ENCODE data around the gene SLC41A3.

Gene SLC41A3

DNA sequence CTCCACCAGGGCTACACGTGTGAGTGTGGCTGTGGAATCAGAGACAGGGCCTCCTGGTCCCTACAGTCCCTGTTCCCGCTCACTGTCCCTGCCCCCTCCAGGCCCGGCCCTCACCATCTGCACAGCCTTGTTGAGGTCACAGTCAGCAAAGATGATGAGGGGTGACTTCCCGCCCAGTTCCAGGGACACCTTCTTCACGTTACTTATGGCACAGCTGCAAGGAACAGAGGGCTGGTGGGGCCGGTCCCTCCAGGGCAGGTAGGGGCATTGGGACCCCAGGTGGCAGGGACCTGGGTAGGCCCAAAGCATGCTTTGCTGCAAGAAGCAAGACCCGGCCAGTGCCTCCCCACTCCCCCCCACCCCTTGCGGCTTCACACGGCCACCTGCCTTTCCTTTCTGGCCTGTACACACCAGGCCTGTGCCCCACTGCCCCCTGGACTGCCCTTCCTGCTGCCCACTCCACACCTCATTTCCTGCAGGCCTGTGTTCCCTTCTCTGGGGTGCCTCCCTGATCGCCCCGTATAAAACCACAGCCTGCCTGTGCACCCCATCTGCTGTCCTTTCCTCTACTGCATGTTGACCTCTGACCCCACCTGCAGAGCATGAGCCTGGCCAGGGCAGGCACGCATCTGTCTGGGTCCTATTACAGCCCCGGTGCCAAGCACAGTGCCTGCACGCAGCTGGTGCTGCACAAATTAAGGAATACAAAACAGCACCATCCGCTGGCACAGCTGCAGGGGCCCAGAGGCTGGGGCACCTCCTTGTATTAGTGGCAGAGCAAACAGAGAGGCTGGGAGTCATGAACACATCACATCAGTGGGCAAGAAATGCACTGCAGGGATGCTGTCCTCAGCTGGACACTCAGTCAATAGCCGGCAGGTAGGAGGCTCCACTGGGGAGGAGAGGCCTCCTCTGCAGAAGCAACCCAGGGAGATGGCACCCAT is 30.8 kb upstream of the SLC41A3 start:
- Histone ChIP-seq H3K27ac (ENCODE audit: low read depth, low read length) (no peak overlapping the region), H3F3A (ENCODE audit: control insufficient read depth, insufficient read depth) (no peaks in the 10 kb centered on the region), H3K9me3 (ENCODE audit: control insufficient read depth, insufficient read depth, low read length) (no peaks in the 10 kb centered on the region), H3K27me3 (ENCODE audit: control insufficient read depth, low read length) (no peaks in the 10 kb centered on the region), H3K79me2 (ENCODE audit: control insufficient read depth, low read length) (no peaks in the 10 kb centered on the region), H3K9me2 (replicated peaks; ENCODE audit: control insufficient read depth, low read length) (no peaks in the 10 kb centered on the region), H3K4me2 (ENCODE audit: low read length) (no peak overlapping the region), H4K20me1 (ENCODE audit: control insufficient read depth, insufficient read depth, low read depth, low read length) (no peaks in the 10 kb centered on the region), H3K4me1 (ENCODE audit: control insufficient read depth, low read length) (no peaks in the 10 kb centered on the region), H3K36me3 (ENCODE audit: control insufficient read depth, low read length) (no peaks in the 10 kb centered on the region), H3K4me3 (ENCODE audit: low read length) (no peak overlapping the region)
- TF ChIP-seq EZH2phosphoT487 (IDR thresholded peaks at IDR 0.05; ENCODE audit: borderline replicate concordance, low read length): no peak
- TF ChIP-seq, protein P1, sequence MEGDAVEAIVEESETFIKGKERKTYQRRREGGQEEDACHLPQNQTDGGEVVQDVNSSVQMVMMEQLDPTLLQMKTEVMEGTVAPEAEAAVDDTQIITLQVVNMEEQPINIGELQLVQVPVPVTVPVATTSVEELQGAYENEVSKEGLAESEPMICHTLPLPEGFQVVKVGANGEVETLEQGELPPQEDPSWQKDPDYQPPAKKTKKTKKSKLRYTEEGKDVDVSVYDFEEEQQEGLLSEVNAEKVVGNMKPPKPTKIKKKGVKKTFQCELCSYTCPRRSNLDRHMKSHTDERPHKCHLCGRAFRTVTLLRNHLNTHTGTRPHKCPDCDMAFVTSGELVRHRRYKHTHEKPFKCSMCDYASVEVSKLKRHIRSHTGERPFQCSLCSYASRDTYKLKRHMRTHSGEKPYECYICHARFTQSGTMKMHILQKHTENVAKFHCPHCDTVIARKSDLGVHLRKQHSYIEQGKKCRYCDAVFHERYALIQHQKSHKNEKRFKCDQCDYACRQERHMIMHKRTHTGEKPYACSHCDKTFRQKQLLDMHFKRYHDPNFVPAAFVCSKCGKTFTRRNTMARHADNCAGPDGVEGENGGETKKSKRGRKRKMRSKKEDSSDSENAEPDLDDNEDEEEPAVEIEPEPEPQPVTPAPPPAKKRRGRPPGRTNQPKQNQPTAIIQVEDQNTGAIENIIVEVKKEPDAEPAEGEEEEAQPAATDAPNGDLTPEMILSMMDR (IDR thresholded peaks at IDR 0.05; ENCODE audit: low read depth, low read length, poor library complexity, severe bottlenecking): no peak

DNA sequence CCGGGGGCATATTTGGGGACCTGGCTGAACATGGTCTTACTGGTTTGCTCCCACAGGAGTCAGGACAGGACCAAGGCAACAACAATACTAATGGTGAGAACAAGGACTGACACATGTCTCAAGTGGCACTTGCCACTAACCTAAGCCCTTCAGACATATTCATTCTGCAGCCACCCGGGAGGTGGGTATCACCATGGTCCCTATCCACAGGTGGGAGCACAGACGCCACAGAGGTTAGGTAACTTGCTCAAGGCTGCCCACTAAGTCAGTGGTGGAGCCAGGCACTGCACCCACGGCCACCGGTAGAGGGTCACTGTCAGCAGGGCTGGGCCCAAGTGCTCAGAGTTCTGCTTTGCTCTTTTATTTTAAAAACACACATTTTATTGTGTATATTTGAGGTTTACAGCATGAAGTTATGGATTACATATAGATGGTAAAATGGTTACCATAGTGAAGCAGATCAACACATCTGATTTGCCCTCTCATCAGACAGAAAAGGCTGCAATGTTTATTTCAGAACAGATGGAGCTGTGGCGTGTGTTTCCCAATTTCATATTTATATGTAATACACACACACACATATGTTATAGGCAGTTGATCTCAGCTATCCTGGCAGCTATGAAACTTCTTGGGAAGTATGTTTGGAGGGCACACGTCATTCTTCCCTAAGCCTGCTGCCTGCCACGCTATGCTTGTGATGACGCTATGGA is 30.0 kb upstream of the SLC41A3 start:
- Histone ChIP-seq H4K20me1 (ENCODE audit: control insufficient read depth, insufficient read depth, low read depth, low read length) (no peaks in the 10 kb centered on the region), H3K4me2 (ENCODE audit: low read length) (no peak overlapping the region), H3K27ac (ENCODE audit: low read depth, low read length) (no peak overlapping the region), H3K27me3 (ENCODE audit: control insufficient read depth, low read length) (no peaks in the 10 kb centered on the region), H3K9me3 (ENCODE audit: control insufficient read depth, insufficient read depth, low read length) (no peaks in the 10 kb centered on the region), H3F3A (ENCODE audit: control insufficient read depth, insufficient read depth) (no peaks in the 10 kb centered on the region), H3K4me1 (ENCODE audit: control insufficient read depth, low read length) (no peaks in the 10 kb centered on the region), H3K79me2 (ENCODE audit: control insufficient read depth, low read length) (no peaks in the 10 kb centered on the region), H3K4me3 (ENCODE audit: low read length) (no peak overlapping the region), H3K36me3 (ENCODE audit: control insufficient read depth, low read length) (no peaks in the 10 kb centered on the region), H3K9me2 (replicated peaks; ENCODE audit: control insufficient read depth, low read length) (no peaks in the 10 kb centered on the region)
- no peak for TF ChIP-seq EZH2phosphoT487 (IDR thresholded peaks at IDR 0.05; ENCODE audit: borderline replicate concordance, low read length)
- TF ChIP-seq, protein P1 (IDR thresholded peaks at IDR 0.05; ENCODE audit: low read depth, low read length, poor library complexity, severe bottlenecking): peak; percentile 50

DNA sequence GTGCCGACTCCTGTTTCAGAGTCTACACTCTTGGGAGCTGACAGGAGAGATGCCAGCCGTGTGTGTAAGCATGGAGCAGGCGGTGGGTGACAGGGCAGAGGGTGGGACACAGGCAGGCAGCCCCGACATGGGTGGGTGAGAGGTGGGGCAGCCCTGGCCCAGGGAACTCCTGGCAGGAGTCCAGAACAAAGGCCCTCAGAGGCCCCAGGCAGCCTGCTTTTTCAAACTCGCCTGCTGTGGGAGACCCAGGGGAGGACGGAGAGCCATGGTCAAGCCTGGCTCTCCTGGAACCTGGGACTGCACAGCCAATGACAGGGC is 29.3 kb upstream of the SLC41A3 start:
- H3K4me1 ChIP-seq (ENCODE audit: control insufficient read depth, low read length): no peaks in the 10 kb centered on the region
- H3K9me3 ChIP-seq (ENCODE audit: control insufficient read depth, insufficient read depth, low read length): no peaks in the 10 kb centered on the region
- H4K20me1 ChIP-seq (ENCODE audit: control insufficient read depth, insufficient read depth, low read depth, low read length): no peaks in the 10 kb centered on the region
- H3K27ac ChIP-seq (ENCODE audit: low read depth, low read length): no peak overlapping the region
- no peaks in the 10 kb centered on the region for H3K27me3 ChIP-seq (ENCODE audit: control insufficient read depth, low read length)
- H3K9me2 ChIP-seq (replicated peaks; ENCODE audit: control insufficient read depth, low read length): no peaks in the 10 kb centered on the region
- H3F3A ChIP-seq (ENCODE audit: control insufficient read depth, insufficient read depth): no peaks in the 10 kb centered on the region
- H3K79me2 ChIP-seq (ENCODE audit: control insufficient read depth, low read length): no peaks in the 10 kb centered on the region
- no peaks in the 10 kb centered on the region for H3K36me3 ChIP-seq (ENCODE audit: control insufficient read depth, low read length)
- H3K4me3 ChIP-seq (ENCODE audit: low read length): no peak overlapping the region
- H3K4me2 ChIP-seq (ENCODE audit: low read length): no peak overlapping the region
- no peak for TF ChIP-seq EZH2phosphoT487 (IDR thresholded peaks at IDR 0.05; ENCODE audit: borderline replicate concordance, low read length)
- TF ChIP-seq, protein P1 (IDR thresholded peaks at IDR 0.05; ENCODE audit: low read depth, low read length, poor library complexity, severe bottlenecking): no peak

Data from DOHH2 (cell line).